ENCODE data around the gene LMBR1L.
A peak's percentile ranks its signal among the peaks of the same experiment; 100 is the strongest.
"Not testable (repeated sequence)": the region's sequence is repeated elsewhere in the genome, so short reads cannot be mapped to it uniquely, and the experiment has no call there.

The LMBR1L gene

DNA sequence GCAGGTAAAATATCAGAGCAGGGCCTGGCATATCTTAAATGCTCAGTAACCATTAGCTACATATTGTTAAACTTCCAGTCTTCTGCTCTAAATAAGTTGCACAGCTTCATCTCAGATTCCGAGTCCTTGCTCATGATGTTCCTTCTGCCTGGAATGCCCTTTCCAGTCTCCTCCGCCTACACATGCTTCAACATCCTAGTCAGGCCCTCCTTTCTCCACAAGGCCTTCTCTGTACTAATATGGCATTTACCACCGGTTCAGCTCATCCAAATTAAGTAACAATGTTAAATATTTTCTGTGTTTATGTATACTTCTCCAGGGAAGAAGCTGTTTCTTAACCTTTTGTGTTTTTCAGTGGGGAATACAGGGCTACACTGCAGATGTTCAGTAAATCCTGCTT lies 24.5 kb downstream of the LMBR1L start:
- DNase-seq (ENCODE audit: low spot score): no peak

DNA sequence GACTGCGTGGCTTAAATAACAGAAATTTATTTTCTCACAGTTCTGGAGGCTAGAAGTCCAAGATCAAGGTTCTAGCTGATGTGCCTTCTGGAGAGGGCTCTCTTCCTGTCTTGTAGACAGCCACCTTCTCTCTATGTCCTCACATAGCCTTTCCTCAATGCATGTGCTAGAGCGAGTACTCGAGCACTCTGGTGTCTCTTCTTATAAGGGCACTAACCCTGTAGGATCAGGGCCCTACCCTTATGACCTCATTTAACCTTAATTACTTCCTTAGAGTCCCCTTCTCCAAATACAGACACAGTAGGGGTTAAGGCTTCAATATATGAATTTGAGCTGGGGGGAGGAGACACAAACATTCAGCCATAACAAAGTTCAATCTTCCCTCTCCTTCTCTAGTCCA lies 26.2 kb downstream of the LMBR1L start:
- no peak for DNase-seq (ENCODE audit: low spot score)

DNA sequence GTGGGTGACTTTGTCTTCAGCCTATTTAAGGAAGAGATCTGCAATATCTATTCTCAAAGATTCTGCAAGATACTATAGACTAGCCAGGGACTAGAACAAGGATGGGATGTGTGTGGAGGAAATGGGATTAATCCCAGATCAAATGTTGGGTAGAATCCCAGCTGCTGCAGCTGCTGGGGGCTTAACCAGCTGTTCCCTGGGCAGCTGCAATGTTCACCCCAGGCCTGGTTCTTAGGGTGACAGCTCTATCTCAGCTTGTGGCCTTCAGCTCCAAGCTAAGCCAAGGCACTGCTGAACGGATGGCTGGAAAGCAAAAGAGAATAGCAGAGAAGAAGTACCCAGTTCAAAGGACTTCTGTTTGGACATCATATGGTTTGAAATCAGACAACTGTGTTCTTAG lies 30.9 kb downstream of the LMBR1L start:
- no peak for DNase-seq (ENCODE audit: low spot score)

DNA sequence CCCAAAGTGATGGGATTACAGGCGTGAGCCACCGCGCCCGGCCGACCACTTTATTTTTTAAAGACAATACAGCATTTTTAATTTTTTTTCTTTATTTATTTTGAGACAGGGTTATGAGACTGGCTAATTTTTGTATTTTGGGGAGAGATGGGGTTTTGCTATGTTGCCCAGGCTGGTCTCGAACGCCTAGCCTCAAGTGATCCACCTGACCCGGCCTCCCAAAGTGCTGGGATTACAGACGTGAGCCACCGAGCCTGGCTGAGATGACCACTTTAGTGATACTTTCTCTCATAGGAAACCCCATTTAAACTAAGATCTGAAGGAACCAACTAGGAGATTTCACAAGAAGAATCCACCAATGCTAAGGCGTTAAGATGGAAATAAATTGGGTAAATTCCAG lies 39.7 kb downstream of the LMBR1L start:
- no peak for DNase-seq (ENCODE audit: low spot score)

DNA sequence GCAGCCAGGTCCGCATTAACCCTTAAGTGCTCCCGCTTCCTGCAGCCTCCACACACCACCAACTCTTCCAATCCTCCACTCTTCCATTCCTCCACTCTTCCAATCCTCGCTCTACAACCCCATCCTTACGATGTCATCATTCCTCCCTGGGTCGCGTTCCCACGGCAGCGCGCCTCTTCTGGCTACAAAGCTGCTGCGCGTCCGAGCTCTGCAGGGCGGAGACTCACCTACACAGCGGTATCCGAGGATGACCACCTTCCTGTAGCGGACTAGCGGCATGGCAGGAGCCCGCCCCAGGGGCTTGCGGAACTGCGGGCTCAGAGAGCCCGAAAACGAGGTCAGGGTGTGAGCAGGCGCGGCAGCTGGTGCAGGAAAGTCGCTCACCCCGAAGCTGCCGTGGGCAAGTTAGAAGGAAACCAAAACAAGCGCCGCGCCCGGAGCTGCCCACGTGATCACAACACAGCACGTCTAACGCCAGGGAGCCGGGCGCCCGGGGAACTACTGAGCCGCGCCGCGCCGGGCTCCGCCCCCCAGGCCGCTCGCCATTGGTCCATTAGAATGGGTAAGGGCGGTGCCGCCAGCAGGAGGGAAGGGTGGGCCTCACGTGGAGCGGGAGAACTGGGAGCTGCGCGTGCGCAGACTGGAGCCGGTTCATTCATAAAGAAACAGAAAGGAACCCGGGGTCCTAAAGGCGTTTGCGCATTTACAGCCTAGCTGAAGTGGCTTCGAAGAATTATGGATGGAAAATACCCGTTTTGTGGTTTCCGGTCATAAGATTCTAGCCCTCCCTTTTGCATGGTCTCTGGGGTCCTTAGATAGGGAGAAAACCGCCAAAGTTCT lies 40.9 kb downstream of the LMBR1L start, which contains the start of gene RHEBL1:
TSS of gene RHEBL1 (minus strand) at position 473 of the 840 bp plus-strand sequence. CDS start at position 279, 194 bp downstream.
- DNase-seq (ENCODE audit: low spot score): peak; percentile 99

DNA sequence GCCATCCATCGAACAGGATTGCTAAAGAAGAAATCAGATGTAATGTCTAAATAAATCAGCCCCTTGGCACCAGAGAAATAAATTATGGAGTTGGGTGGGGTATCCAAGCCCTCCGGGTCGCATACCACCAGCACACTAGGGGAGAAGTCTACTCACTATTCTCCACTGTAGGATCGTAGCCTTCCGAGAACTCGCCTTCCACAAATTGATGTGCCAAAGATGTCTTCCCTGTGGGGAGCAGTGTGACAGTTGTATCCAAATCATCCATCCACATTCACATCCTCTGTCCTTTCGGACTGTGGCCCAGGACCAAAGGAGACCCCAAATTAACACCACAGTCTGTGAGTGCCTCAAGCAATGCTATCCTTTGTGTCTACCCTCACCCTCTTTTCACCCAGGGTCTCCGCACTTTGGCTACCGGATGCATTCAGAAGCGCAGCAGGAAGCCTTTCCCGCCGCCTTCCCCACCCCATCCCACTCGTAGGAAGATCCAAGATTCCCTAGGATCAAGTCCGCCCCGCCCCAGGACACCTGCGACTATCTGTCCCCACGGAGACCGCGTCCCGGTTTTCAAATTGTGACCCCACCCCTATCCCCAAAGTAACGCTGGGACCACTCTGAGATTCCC lies 41.7 kb downstream of the LMBR1L start:
- no peak for DNase-seq (ENCODE audit: low spot score)

DNA sequence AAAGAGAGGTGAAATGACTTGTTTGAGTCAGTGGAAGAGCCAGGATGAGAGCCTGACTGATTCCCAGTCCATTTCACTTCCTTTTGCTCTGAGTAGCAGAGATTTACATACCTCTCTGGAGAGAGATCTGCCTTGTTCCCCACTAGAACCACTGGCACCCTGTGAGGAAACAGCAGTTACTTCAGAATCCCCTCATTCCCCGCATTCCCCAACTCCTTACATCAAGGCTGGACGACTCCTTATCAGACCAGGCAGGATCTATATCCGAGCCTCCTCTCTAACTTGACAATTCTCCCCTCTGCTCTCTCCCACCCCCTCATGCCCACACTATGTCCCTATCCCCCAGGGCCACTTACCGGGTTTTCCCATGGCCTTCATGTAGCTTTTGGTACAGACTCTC lies 44.5 kb downstream of the LMBR1L start:
- DNase-seq (ENCODE audit: low spot score): no peak

DNA sequence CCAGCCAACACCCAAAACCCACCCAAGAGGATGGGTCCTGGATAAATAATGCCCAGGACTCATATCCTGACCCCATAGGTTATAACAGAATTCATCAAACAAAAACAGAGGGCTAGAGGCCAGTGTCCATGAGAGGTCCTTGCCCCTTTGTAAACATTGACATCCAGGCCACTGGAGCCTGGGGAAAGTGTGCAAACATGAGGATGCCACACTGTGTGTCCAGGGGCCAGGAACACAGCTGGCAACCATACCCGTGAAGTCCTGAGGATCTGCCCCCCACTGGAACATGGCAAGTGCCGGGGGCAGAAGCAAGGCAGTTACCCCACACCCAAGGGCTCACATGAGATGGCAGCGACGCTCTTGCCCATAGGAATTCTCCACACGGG lies 45.9 kb downstream of the LMBR1L start:
- DNase-seq (ENCODE audit: low spot score): no peak

DNA sequence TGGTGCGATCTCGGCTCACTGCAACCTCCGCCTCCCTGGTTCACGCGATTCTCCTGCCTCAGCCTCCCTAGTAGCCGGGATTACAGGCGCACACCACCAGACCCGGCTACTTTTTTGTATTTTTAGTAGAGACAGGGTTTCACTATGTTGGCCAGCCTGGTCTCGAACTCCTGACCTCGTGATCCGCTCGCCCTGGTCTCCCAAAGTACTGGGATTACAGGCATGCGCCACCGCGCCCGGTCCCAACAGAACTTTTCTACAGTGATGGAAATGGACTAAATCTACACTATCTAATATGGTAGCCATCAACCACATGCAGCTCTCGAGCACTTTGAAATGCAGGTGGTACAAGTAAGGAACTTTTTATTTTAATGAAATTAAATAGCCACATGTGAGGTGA lies 48.7 kb downstream of the LMBR1L start:
- not testable (repeated sequence) for DNase-seq (ENCODE audit: low spot score)

DNA sequence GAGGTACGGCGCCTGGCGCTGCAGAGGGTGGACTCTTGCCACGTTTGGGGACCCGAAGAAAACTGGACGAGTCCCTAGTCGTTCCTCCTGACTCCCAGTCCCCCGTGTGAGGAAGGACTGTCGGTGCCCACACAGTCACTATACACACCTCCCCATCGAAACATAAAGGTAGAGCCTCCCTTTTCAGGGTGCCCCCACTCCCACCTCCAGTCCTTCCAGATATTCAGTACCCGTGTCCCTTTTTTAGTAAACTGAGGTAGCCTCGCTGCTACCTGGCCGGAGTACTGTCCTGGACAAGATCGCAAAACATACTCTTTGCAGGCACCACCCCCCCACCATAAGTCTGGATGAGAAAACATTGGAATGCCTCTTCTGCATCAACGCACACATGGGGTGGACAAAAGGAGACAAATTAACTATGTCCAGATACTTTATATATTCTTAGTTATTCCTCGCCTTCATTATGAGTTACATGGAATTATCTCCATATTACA lies 49.4 kb downstream of the LMBR1L start:
- DNase-seq (ENCODE audit: low spot score): no peak

DNA sequence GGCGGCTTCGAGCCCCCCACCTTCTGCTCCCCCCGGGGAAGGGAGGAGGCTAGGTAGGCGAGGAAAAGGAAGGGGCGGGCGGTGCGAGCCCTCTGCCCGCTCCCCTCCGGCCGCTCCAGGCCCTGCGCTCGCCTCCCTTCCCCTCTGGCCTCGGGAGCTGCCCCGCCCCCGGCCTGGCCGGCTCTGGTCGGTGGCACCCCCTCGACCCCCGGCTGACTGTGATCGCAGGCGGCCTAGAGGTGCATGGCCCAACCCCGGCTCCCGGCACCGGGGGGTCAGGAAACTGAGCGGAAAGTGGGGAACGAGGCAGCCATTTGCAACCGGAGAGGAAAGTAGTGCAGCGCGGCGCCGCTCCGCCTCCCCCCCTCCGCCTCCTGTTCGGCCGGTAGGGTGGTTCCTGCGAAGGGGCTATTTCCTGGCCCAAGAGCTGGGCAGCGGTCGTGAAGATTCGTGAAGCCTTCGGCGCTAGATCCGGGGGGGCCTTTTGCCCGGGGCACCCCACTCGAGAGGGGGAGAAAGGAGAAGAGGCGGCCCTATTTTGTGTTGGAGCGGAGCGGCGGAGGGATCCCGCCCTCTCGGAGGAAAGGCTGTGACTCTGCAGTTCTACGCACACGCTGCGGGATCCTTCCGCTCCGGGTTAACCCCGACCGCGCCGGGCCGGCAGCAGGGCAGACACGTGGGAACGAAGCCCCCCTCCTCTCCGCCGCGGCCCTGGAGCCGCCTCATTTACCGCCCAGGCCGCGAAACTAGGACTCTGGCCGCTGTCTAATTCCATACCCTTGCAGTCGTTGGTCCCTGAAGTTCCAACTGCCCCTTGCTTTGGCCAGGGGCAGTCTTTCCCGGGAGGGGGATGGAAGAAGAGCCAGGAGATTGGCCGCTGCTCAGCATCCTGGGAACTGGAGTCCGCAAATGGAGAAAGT lies 50.1 kb downstream of the LMBR1L start, which contains the start of gene KMT2D:
TSS of gene KMT2D (minus strand) at position 558 of the 920 bp plus-strand sequence. CDS start 5,470 bp downstream, outside the sequence.
- DNase-seq (ENCODE audit: low spot score): peak; percentile 89

DNA sequence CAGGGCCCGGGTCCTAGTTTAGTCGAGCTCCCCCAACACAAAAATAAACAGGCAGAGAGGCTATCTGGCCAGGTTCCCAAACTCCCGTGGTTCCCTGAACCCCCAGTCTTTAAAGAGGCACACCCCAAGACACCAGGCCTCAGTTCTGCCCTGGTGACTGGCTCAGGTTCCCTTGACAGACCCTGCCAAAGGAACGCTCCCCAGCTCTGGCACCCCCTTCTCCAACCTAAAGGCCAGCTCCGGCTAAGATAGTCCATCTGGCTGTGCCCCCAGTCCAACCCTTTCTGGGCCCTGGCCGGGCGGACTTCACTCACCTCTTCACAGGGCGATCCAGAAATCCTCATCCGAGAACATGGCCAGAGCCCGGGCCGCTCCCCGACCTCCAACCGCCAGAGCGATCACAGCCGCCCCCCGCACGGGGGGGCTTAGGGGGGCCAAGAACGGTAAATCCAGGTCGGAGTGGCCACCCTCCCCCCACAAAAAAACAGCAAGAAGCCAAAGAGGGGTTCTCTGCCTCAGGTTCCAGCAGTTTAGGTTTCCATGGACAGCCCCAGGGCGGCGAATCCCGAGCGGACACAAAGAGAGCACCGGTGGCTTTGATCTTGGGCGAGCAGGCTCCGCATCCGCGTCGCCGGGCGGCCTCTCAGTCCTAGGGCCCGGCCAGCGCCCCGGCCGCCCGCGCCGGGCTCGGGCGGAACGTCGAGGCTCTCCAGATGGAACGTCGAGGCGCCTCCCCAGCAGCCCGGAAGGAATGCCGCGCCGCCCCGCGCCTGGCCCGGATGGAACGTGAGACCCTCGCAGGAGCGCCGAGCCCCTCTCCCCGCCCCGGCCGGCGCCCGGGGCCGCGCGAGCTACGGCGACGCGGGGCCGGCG lies 51.1 kb downstream of the LMBR1L start:
- DNase-seq (ENCODE audit: low spot score): no peak

DNA sequence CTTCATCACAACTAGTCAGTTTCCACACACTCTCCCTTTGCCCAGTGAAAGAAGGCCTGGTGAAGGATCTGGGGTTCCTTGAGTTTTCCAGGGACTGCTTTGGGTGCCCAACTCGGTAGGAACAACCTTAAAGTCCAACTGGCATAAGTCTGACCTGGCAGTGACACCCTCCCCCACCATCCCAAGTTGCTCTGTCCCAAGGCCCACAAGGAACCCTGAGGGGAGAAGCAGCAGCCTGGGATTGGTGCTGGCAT lies 51.7 kb downstream of the LMBR1L start:
- no peak for DNase-seq (ENCODE audit: low spot score)

DNA sequence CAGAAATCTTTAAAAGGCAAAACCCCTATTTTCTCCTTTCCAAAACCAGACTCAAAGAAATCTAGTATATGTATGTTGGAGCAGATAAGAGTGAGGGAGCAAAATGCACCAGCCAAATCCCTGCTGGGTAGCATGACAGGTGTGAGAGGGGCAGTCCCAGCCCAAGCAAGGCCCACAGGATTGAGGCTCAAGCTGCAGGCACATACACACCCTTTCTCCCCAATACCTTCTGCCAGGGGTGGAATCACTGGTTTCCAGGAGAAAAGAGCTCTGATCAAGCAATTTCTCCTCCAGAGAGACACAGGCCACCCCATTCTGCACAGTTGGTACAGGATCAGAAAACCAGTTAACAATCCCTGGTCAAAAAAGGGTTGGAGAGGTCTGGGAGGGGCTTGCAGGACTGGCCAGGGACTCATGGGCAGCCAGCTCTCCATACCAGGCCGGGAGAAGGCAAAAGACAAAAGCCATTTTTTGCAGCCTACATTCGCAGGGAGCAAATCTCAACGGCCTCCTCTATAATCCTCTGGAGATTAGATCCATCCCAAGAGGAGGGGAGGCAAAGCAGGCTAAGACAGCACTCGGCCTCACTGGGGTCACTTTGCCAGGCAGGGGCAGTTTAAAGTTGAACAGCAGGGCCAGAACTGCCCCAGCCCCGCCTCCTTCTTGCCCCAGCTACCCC lies 52.1 kb downstream of the LMBR1L start:
- no peak for DNase-seq (ENCODE audit: low spot score)

DNA sequence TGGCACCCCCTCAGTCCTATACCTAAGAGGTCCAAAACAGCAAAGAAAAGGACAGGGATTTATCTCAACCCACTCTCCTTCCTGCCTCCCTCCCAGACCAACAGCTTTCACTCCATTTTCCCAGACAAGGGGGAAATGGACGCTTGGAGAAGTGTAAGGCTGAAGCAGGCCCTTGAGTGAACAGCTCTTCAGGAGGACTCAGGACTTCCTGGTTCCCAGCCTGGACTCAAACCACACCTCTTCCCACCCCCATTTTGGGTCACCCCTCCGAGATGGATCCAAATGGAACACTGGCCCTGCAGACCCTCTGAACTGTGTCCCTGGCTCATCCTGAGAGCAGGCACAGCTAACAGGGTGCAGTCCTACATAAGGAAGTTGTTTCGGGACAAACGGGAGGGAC lies 52.8 kb downstream of the LMBR1L start:
- DNase-seq (ENCODE audit: low spot score): no peak

DNA sequence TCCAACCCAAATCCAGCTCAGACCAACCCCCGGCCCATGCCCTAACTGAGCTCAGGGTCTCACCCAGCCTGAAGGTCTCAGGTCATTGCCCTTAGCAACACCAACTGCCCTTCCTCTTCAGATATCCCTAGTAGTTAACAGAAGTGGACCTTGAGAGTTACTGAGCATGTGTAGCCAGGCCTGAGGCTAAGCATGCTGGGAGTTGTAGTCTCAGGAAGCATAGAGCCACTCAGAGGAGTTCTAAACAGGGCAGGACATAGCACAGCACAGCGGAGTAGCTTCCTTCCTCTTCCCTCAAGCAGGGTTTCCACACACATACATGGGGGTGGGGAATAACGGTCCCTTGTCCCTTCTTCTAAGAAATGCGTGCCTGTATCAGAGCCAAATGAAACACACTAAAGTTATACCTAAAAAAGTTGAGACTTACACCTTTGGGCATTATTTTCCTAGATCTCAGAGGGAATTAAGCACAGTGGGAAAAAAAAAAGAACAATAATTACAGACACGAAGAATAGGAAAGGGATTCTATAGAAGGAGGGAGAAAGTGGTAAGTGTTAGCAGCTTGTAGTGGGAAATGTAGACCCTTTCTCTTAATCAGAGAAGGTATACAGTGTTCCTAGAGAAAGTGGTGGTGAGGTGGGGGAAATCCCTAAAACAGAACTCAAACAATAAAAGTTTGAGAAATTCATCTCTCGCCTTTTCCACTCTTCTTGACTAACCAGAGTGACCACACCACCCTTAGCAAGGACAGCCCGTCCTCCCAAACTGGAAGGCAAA lies 54.5 kb downstream of the LMBR1L start:
- DNase-seq (ENCODE audit: low spot score): peak; percentile 74

DNA sequence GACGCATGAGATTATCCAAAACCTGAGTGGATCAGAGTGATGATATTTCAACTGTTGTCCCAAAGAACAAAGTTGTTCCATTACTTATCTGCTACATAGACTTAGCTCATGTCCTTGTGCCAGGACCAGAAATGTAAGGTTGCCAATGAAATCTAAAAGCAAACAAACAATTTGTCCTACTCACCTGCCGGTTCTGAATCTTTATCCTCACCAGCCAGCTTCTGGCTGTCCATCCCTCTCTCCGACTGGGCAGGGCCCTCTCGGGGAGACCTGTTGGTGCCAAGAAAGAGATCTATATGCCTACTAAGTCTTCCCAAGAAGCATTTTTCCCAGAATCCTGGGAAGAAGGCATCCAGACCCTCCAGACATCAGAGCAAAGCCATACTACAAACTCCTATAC lies 55.6 kb downstream of the LMBR1L start:
- no peak for DNase-seq (ENCODE audit: low spot score)

DNA sequence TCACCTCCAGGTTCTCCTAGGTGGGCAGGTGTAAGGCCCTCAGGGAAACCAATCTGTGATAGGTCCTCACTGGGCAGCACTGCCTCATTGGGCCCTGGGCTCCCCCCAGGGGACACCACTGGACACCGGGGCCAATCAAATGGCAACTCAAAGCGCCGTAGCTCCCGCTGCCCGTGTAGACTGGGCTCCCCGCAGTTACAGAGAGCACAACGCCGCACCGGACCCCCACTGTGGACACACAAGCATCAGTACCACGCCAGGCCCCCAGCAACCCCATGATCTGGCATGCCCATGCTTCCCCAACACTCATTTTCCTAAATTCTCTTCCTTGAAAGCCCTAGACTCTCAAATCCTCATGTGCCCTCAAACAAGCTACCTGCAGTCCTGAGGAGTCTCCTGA lies 56.1 kb downstream of the LMBR1L start:
- no peak for DNase-seq (ENCODE audit: low spot score)

DNA sequence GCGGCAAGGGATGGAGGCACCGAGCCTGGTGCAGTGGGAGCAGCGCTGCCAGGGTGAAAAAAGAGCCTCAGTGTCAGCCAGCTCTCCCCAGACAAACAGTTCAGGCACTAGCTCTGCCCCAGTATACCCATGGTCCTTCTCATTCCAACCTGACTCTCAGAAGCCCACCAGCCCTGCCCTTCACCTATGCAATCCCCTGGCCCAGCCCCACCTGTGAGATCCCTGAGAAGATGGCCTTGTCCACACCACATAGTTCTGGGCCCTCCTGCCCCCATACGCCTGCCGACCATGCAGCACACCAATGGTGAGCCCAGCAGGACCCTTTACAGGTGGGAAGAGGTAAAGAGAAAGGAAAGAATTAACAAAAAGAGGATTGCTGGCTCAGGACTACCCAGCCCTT lies 56.6 kb downstream of the LMBR1L start:
- DNase-seq (ENCODE audit: low spot score): no peak
